Stimulated activated CD8-positive, alpha-beta memory T cell treated with anti-CD3 and anti-CD28 coated beads, Interleukin-15, amount 100 ng/mL, for 24 hours (primary cell): ENCODE results near the gene OAS1.
"Not testable (repeated sequence)": the region's sequence is repeated elsewhere in the genome, so short reads cannot be mapped to it uniquely, and the experiment has no call there.

ENCODE experiments used
- DNase-seq: peaks from one replicate; pipeline ENCODE4 v3.0.0-alpha.2; 2020; ENCODE audit warnings: low read depth

OAS1 gene

DNA sequence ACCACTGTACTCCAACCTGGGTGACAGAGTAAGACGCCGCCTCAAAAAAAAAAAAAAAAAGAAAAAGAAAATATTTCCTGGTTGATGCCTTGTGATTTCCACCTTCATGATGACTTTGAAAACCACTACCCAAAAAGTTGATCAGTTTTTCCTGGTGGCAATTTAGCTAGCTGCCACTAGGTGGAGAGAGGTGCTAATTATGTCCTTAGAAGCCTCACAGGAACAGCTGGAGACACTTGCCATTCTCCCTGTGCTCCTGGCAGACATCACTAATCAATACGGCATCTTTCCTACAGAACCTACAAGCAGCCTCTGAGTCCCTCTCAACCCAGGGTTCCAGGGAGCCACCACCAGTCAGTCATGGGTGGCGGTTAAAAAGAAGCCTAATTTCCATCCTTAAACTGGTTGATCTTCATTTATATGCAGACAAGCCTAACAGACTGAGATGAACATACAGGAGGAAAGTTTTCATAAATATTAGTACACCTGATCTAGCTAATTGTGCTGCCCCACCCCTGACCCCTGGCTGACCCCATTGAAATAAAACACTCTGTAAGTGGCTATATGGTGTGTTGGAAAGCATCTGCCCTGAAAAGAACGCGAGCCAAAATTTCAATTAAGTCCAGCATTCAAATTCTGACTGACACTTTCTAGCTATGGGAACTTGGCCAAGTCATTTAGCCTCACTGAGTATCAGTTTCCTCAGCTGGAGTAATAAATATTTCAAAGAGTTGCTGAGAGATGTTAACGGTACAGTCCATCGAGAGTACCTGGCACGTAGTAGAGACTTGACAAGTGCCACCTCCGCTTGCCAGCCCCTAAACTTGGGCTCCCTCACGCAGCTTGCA lies 6.2 kb upstream of the OAS1 start:
- DNase-seq: no peak

DNA sequence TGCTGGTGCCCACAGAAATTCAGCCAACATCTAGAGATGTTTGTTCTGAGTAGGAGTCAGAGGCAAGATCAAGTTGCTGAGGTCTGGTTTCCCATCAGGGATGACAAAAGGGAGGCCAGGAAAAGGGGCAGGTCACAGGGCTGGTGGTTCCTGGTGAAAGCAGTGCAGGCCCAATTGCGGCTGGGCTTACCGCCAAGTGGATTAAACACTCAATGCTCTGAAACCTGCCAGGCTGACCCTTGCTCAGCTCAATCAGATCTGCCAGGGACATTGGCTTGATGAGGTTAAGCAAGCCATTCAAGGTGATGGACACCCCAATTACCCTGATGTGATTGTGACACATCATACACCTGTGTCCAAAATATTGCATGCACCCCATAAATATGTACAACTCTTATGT lies 5.5 kb upstream of the OAS1 start:
- no peak for DNase-seq

DNA sequence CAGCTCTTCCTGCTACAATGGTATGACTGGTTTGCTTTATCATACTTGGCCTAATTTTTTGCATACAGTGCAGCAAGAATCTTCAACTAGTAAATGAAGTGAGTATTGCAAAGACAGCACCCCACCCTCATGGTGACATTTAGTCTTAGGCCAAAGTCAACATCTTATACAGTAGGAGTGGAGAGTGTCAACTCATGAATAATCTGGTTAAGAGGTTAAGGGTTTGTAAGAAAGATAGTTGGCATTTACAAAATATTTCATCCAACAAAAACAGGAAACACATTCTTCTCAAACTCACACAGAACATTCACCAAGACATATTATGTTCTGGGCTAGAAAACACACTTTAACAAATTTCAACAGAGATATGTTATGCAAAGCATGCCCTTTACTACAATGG lies 2.2 kb upstream of the OAS1 start:
- DNase-seq: no peak

DNA sequence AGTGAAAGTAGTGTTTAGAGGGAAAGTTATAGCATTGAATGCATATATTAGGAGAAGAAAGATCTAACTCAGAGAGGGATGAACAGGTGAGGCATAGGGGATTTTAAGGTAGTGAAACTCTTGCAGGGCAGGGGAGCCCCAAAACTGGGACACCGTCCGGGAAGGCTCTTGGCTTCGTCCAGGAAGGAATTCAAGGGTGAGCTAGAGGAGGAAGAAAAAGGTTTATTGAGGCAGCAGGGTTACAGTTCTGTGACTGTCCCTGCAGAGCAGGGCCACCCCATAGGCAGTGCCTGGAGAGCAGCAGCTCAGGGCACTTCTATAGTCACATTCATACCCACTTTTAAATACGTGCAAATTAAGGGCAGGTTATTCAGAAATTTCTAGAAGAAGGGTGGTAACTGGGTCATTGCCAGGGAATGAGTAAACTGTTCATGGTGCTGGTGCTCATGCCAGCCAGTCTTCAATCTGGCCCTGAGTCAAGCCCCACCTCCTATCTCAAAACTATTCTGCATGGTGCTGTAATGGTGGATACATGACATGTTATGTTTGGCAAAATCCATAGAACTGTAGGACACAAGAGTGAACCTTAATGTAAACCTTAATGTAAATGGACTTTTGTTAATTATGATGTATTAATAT lies 1.2 kb upstream of the OAS1 start:
- no peak for DNase-seq

DNA sequence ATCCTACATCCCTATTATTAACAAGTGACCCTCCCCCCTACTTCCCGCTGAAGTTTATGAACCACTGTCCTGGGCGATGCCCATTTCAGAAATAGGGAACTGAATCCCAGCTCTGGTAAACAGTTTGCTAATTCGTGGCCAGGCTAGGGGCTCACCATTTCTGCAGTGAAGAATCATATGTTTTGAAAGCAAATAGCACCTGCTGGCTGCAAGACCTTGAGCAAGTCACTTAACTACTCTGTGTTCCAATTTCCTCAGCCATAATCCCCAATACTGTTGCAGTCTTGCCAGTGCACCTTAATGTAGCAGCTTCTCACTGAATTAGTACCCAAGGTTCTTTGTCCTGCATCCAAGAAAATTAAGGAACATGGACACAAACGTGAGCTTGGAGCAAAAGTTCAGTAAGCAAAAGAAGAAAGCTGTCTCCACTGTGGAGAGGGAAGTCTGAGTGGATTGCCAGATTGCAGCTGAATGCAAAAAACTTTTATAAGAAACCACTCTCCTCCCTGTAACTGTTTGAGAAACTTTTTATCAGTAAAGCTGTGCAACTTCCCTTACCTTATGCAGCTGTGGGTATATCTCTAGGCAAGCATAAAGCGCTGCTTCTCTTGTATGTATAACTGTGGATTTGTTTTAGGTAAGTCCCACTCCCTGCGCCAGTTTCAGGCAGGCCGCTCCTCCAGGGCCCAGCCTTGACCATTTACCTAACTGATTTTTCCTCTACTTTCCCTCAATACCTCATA lies 824 bp downstream of the OAS1 start:
- DNase-seq: no peak

DNA sequence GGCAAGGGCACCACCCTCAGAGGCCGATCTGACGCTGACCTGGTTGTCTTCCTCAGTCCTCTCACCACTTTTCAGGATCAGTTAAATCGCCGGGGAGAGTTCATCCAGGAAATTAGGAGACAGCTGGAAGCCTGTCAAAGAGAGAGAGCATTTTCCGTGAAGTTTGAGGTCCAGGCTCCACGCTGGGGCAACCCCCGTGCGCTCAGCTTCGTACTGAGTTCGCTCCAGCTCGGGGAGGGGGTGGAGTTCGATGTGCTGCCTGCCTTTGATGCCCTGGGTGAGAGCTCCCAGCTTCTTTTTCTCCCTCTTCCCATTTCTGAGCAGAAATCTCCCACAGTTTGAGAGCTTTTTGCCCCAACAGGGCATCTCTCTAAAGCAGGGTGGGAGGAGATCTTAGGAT lies 1.8 kb downstream of the OAS1 start:
- no peak for DNase-seq

DNA sequence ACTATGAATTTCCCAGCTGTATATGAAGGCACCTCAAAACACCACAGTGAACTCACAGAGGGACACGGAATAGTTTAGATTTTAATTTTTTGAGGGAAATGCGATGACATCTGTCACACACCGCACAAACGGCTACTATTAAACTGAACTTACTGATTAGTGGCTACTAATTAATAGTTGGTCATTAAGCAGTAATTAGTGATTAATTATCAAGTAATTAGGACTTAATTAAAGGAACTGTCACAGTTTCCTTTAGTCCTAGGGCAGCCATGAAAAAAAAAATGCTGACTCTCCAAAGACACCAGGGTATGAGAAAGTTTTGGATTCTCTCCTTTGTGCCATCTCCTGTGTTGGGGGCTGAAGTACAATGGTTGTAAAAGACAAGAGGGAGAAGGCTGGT lies 2.9 kb downstream of the OAS1 start:
- DNase-seq: no peak

DNA sequence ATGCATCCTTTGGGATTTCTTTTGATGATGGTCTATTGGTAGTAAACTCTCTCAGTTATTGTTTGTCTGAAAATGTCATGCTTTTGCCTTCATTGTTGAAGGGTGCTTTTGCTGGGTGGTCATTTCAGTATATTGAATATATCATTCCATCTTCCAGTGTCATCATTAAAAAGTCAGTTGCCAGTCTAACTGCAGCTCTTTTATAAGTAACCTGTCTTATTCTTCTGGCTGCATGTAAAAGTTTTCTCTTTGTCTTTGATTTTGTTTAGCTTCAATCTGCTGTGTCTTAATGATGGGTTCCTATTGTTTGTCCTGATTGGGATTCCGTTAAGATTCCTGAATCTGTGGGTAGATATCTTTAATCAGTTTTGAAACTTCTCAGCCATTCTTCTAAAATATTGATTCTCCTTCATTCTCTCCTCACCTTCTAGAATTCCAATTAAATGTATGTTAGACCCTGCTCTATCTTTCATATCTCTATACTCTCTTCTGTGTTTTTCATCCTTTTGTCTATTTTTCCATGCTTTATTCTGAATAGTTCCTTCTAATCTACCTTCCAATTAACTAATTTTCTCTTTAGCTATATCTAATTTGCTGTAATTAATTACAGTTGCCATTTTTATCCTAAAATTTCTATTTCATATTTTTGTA lies 6.4 kb downstream of the OAS1 start:
- DNase-seq: no peak

DNA sequence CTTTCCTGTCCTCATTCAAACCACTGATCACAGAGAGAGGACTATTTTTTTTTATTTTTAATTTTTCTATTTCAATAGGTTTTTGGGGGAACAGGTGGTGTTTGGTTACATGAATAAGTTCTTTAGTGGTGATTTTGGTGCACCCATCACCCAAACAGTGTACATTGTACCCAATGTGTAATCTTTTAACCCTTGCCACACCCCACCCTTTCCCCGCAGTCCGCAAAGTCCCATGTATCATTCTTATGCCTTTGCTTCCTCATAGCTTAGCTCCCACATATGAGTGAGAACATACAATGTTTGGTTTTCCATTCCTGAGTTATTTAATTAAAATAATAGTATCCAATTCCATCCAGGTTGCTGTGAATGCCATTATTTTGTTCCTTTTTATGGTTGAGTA lies 7.1 kb downstream of the OAS1 start:
- not testable (repeated sequence) for DNase-seq

DNA sequence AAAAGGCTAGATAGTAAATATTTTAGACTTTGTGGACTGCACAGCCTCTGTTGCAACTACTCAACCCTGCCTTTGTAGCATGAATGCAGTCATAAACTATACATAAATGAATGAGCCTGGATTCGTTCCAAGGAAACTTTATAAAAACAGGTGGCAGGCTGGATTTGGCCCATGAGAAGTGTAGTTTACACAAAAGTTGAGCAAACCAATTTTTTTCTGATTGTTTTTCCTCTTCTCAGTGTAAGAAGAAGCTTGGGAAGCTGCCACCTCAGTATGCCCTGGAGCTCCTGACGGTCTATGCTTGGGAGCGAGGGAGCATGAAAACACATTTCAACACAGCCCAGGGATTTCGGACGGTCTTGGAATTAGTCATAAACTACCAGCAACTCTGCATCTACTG lies 9.5 kb downstream of the OAS1 start:
- no peak for DNase-seq

DNA sequence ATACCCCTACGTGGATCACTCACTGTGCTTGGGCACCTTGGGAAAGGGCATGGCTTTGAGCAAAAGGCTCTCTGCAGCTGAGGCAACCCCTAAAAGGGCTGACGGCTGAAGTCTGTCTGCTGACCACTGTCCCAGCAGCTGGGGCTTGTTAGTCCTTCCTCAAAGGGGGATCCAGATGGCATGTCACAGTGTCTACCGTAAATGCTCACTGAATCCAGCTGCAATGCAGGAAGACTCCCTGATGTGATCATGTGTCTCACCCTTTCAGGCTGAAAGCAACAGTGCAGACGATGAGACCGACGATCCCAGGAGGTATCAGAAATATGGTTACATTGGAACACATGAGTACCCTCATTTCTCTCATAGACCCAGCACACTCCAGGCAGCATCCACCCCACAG lies 12.4 kb downstream of the OAS1 start:
- no peak for DNase-seq

DNA sequence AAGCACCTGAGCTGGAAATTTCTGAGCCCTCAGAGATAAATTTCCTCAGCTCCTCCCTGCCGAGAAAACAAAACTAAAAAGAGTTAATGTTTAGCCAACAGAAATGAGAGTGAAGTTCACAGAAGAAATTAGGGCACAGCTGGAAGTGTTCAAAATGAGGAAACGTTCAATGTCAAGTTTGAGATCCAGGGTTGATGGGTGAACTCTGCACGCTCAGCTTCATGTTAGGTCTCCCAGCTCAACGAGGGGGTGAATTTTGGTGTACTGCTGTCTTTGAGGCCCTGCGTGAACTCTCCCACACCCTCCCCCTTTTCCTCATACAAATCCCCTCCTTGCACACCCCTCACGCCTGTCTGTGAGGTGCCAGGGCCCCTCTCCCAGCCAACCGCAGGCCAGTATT lies 18.2 kb downstream of the OAS1 start:
- no peak for DNase-seq

DNA sequence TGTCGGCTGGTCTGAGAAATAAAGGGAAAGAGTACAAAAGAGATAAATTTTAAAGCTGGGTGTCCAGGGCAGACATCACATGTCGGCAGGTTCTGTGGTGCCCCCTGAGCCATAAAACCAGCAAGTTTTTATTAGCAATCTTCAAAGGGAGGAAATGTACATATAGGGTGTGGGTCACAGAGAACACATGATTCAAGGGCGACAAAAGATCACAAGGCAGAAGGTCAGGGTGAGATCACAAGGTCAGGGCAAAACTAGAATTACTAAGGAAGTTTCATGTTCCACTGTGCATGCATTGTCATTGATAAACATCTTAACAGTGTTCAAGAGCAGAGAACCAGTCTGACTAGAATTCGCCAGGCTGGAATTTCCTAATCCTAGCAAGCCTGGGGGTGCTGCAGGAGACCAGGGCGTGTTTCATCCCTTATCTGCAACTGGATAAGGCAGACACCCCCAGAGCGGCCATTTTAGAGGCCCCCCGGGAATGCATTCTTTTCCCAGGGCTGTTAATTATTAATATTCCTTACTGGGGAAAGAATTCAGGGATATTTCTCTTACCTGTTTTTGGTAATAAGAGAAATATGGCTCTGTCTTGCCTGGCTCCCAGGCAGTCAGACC lies 19.8 kb downstream of the OAS1 start:
- DNase-seq: not testable (repeated sequence)

DNA sequence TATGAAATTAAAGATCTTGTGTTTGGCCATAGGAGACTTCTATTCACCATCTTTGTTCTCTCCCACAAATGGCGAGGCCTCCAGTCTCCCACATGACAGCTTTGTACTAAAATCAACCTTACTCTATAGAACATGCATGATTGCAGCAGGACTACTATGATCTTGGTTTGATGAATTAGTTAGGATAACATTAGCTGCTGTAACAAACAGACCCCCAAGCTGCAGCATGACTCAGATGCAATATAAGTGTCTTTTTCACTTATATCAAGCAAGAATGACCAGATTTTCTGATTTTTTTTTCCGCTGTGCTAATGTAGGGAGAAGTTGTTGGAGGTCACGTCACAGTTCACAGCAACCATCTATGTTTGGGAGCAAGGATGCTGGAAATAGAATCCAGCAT lies 20.7 kb downstream of the OAS1 start:
- DNase-seq: no peak

DNA sequence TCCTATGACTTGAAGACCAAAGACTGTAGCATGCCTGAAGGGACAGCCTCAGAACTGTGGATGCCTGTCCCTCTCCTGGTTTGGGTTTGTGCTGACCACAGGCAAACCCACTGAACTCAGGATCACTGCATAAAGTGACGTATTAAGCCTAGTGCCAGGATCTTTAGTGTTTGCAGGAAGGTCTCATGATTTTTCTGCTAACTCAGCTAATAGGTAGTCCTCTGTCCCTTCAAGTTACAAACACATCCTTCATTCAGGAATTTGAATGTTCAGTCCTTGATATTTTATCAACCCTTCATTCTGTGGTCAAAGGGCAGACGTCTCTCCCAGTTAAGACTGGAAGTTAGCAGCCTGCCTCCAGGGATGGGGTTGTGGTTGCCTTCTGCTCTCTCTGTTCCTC lies 21.2 kb downstream of the OAS1 start:
- DNase-seq: no peak

DNA sequence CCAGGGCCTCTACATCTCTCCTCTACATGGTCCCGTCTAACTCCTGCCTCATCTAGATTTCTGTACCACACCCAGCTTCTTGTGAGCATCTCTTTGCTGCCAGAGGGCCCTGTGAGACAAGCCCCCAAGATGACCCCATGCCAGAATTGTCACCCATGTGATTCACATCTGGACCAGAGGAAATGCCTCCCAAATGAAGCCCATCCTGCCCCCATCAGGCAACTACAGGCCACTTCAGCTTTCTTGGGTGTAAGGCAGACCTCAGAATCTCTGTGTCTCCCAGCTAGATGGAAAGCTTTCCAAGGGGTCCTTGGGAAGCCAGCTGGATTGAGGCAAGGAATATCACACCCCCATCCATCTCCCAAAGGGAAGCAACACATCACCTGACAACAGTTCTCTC lies 22.2 kb downstream of the OAS1 start:
- DNase-seq: no peak

DNA sequence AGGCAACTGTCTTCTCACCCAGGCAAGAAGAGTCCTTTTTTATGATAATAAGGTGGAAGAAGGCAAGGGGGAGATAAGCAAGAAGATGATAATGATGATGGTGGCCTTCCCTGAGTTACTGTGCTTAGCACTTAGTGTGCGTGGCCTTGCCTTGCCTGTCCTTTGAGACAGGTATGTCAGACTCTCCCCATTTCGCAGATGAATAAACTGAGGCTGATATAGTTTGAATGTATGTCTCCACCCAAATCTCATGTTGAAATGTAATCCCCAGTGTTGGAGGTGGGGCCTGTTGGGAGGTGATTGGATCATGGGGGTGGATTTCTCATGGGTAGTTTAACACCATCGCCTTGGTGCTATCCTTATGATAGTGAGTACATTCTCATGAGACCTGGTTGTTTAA lies 23.0 kb downstream of the OAS1 start:
- no peak for DNase-seq

DNA sequence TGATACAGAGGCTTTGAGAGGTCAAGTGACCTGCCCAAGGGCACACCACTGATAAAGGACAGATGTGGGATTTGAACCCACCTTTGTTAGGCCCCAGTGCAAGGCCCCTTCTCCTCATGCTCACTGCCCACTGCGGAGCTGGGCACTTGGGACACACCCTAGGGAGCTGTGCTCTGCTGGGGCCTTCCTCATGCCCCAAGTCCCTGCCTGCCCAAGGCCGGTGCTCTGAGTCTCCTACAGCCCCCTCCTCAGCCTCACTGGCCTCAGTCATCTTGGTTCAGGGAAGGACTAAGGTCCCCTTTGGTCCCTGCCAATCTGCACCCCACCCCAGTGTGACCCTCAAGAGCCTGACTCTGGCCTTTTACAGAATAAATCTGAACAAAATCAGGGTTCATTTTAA lies 23.6 kb downstream of the OAS1 start:
- no peak for DNase-seq

DNA sequence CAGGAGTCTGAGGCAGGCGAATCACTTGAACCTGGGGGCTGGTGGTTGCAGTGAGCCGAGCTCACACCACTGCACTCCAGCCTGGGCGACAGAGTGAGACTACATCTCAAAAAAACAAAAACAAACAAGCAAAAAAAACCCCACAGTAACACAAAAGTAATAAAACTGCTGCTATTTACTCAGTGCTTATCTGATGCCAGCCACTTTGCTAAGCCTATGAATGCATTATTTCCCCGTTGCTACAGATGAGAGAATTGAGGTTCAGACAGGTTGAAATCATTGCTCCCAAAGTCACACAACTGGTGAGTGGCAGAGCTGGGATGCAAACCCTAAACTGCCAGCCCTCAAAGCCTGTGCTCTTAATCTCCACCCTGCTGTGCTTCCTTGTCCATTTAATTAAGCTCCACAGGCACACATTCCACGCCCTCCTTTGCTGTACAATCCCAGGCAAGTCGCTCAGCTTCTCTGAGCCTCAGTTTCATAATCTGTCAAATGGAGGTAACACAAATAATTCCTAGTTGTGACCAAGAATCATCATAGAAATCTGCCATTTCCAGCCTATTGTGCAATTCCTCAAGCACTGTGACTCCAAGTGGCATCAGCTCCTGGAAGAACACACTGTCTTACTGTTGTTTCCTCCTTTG lies 25.8 kb downstream of the OAS1 start:
- no peak for DNase-seq

DNA sequence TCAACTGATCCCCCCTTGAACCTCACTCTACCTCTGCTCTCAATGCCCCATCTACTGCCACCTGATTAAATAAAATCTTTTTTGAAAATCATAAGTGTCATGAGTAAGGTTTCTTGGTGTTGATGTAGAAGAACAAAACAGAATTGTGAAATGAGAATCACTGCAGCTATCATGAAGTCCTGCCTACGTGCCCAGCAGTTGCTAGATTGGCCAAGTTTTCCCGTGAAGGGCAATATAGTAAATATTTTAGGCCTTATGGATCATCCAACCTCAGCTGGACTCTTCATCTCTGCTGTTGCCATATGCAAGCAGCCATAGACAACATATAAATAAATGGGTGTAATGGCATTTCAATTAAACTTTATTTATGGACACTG lies 26.4 kb downstream of the OAS1 start:
- no peak for DNase-seq

DNA sequence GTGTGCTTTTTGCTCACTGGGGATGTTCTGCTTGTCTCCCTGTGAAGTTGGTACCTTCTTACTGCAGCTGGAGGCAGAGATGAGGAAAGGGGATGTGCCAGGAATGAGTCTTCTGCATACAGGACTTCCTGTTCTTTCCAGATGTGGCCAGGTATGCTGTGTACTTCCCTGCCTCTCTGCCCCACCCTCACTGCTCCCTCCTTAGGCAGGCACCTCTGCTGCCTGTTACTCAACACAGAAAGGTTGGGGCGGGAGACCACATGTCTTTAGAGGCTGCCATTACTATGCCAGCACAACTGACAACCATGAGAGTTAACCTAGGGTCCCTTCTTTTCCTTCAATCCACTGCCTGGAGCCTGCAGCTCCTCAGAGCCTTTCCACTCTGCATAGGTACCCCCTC lies 29.5 kb downstream of the OAS1 start:
- no peak for DNase-seq

DNA sequence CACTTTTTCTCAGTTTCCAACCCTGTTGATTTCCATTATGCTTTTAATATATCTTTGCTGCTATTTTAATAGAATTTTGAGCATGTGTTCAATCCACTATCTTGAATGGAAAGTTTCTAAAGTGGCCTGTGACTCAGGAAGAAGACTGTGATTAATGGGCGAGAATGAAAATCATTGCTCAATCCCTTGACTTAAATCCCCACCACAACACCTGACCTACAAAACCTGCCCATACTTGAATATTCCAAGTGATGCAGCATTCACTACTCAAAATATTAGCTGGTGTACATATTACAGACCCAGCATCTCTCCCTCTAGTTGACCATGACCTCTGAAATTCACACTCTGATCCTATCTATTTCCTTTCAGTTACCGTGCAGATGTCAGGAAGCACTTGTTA lies 30.2 kb downstream of the OAS1 start:
- DNase-seq: no peak
